ENCODE data around the gene HES5.

HES5 gene

GRCh38 chr1:2499986-2500596 lies 30.0 kb downstream of the HES5 start:
- FAIRE-seq: no peak
- DNase-seq (ENCODE audit: insufficient read length, low spot score): no peak
- TF ChIP-seq CTCF (IDR thresholded peaks at IDR 0.05; ENCODE audit: insufficient read depth, missing control alignments): no peak

GRCh38 chr1:2499260-2499659 lies 30.8 kb downstream of the HES5 start:
- no peak for TF ChIP-seq CTCF (IDR thresholded peaks at IDR 0.05; ENCODE audit: insufficient read depth, missing control alignments)
- DNase-seq (ENCODE audit: insufficient read length, low spot score) (no peak), FAIRE-seq (no peak)

- FAIRE-seq (no peak), DNase-seq (ENCODE audit: insufficient read length, low spot score) (no peak)
- TF ChIP-seq CTCF (IDR thresholded peaks at IDR 0.05; ENCODE audit: insufficient read depth, missing control alignments): no peak
Observed at GRCh38 chr1:2498648-2499047, 31.4 kb downstream of the HES5 start.

- FAIRE-seq: no peak
- DNase-seq (ENCODE audit: insufficient read length, low spot score): no peak
- no peak for TF ChIP-seq CTCF (IDR thresholded peaks at IDR 0.05; ENCODE audit: insufficient read depth, missing control alignments)
Observed at GRCh38 chr1:2497891-2498290, 32.2 kb downstream of the HES5 start.

GRCh38 chr1:2496746-2497145 lies 33.3 kb downstream of the HES5 start:
- TF ChIP-seq CTCF (IDR thresholded peaks at IDR 0.05; ENCODE audit: insufficient read depth, missing control alignments): no peak
- FAIRE-seq (no peak), DNase-seq (ENCODE audit: insufficient read length, low spot score) (no peak)

- DNase-seq (ENCODE audit: insufficient read length, low spot score): no peak
- no peak for FAIRE-seq
- TF ChIP-seq CTCF (IDR thresholded peaks at IDR 0.05; ENCODE audit: insufficient read depth, missing control alignments): no peak
Observed at GRCh38 chr1:2496087-2496622, 33.9 kb downstream of the HES5 start.

GRCh38 chr1:2495546-2495945 lies 34.5 kb downstream of the HES5 start:
- FAIRE-seq: no peak

More at GRCh38 chr1:2495546-2495945, 34.5 kb downstream of the HES5 start:
- no peak for DNase-seq (ENCODE audit: insufficient read length, low spot score)
- TF ChIP-seq CTCF (IDR thresholded peaks at IDR 0.05; ENCODE audit: insufficient read depth, missing control alignments): no peak

Measured in D721Med (cell line).